Thyroid gland (tissue), 4 donors: Measurements from ENCODE around the gene FAM120B. TPM values are rescaled to one million over a fixed set of nuclear protein-coding genes. Genes with fewer than 3 reads are reported as not detected.

Experiments used
- DNase-seq, 2 donors: peaks; one replicate each; pipeline ENCODE4 v3.0.0-alpha.2; 2019
- H3K27ac ChIP-seq, 3 donors: fragments of 200-600 bp; sonication (generic); 1 replicate in 2 of 3; 2 replicates in 1 of 3; pipeline ENCODE4 v1.5.1; 2016 to 2019; ENCODE audit warnings: mild to moderate bottlenecking in 1 of 3, moderate library complexity in 1 of 3
- H3K27me3 ChIP-seq: fragments of 200-600 bp; sonication (generic); one replicate; pipeline ENCODE4 v1.5.1; 2019
- H3K36me3 ChIP-seq, 2 donors: fragments of 200-600 bp; sonication (generic); one replicate each; pipeline ENCODE4 v1.5.1; 2016 to 2019
- H3K4me1 ChIP-seq, 2 donors: fragments of 200-600 bp; sonication (generic); one replicate each; pipeline ENCODE4 v1.5.1; 2017 to 2019
- H3K4me3 ChIP-seq, 3 donors: fragments of 200-600 bp; sonication (generic); replicated peaks in 1 of 3; 1 replicate in 2 of 3; 2 replicates in 1 of 3; pipeline ENCODE4 v1.5.1; 2016; ENCODE audit warnings: mild to moderate bottlenecking in 1 of 3
- H3K9me3 ChIP-seq: fragments of 200-600 bp; sonication (generic); one replicate; pipeline ENCODE4 v1.5.1; 2017
- POLR2A ChIP-seq, 2 donors: fragments of 450-650 bp; IDR thresholded peaks; one replicate each; pipeline ENCODE4 v1.6.1; 2017; ENCODE audit warnings: antibody characterized with exemption in 2 of 2, mild to moderate bottlenecking in 2 of 2, moderate library complexity in 1 of 2
- WGBS, 2 donors: methylation state at CpG; one replicate each; pipeline ENCODE4 v1.1.5; 2017; 5-methylcytosine and 5-hydroxymethylcytosine counted together
- intact Hi-C: fragments of 100-400 bp; cut with DNase I; formaldehyde crosslinking; loops from one replicate; pipeline ENCODE4 v1.15.1; 2023
- total RNA-seq, 4 donors: library from RNA; depleted of rRNA; stranded (reverse); fragments of >200 nt; gene quantifications; one replicate each; pipeline ENCODE4 v1.2.3, GENCODE V29; 2016
- TF ChIP-seq, protein P1 (sequence below), 6 experiments: fragments of 200-600 bp in 3 of 6; fragments of 450-650 bp in 3 of 6; sonication (generic) in 3 of 6; IDR thresholded peaks; one replicate each; pipeline ENCODE4 v1.5.1; 2016 to 2019; ENCODE audit warnings: antibody characterized with exemption in 6 of 6, mild to moderate bottlenecking in 2 of 6, inconsistent platforms in 1 of 6, moderate library complexity in 1 of 6

Gene FAM120B
- total RNA-seq, 4 donors from 2014 or later, result 26.9 to 38.4 (median 27.7) TPM

- Histone ChIP-seq H3K9me3 (no peaks in the 10 kb centered on the region), H3K27ac (no peak overlapping the region), H3K4me1 (peaks cover 0 to 19% of the 10 kb centered on the region in 2 donors), H3K36me3 (no peaks in the 10 kb centered on the region), H3K27me3 (no peaks in the 10 kb centered on the region), H3K4me3 (no peak overlapping the region)
- intact Hi-C loops, result no loop called here
- WGBS, 2 donors, result 91 to 92% methylated on average over 12 of the region's 12 CpGs
- TF ChIP-seq, protein P1, sequence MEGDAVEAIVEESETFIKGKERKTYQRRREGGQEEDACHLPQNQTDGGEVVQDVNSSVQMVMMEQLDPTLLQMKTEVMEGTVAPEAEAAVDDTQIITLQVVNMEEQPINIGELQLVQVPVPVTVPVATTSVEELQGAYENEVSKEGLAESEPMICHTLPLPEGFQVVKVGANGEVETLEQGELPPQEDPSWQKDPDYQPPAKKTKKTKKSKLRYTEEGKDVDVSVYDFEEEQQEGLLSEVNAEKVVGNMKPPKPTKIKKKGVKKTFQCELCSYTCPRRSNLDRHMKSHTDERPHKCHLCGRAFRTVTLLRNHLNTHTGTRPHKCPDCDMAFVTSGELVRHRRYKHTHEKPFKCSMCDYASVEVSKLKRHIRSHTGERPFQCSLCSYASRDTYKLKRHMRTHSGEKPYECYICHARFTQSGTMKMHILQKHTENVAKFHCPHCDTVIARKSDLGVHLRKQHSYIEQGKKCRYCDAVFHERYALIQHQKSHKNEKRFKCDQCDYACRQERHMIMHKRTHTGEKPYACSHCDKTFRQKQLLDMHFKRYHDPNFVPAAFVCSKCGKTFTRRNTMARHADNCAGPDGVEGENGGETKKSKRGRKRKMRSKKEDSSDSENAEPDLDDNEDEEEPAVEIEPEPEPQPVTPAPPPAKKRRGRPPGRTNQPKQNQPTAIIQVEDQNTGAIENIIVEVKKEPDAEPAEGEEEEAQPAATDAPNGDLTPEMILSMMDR (IDR thresholded peaks at IDR 0.05), result no peak
- TF ChIP-seq POLR2A (IDR thresholded peaks at IDR 0.05), result no peak
- no peak for DNase-seq
Observed at GRCh38 chr6:170448317-170448716, 141.8 kb downstream of the FAM120B start.

DNA sequence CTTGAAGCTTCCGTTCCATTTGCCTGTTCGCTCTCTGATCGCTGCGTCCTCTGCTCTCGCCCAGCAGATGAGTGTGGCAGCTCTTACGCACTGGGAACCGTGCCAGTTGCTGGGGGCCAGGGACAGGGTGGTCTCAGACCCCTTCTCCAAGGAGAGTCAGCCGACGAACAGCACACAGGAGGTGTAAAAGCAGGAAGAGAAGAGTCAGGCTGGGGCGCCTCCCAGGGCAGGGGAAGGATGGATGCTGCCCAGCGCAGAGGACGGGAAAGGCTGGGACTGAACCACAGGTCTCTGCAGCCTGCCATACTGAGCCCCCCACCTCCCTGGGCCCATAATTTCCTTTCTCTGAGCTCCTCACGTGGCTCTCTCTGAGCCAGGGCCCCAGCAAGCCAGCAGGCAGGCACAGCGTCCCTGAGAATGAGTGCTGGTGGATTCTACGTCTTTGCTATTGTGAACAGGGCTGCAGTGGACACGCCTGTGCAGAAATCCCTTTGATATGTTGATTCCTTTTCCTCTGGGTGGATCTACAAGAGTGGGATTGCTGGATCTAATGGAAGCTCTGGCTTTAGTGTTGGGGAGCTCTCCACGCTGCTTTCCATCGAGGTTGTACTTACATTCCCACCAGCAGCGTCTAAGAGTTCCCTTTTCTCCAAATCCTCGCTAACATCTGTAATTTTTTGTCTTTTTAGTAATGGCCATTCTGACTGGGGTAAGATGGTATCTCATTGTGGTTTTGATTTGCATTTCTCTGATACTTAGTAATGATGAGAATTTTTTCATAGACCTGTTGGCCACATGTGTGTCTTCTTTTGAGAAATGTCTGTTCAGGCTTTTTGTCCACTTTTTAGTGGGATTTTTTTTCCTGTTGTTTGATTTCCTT, 142.4 kb downstream of the FAM120B start:
- no peak for TF ChIP-seq POLR2A (IDR thresholded peaks at IDR 0.05)
- TF ChIP-seq, protein P1 (IDR thresholded peaks at IDR 0.05), result no peak
- 86 to 88% methylated on average over 20 of the region's 20 CpGs for WGBS, 2 donors

DNA sequence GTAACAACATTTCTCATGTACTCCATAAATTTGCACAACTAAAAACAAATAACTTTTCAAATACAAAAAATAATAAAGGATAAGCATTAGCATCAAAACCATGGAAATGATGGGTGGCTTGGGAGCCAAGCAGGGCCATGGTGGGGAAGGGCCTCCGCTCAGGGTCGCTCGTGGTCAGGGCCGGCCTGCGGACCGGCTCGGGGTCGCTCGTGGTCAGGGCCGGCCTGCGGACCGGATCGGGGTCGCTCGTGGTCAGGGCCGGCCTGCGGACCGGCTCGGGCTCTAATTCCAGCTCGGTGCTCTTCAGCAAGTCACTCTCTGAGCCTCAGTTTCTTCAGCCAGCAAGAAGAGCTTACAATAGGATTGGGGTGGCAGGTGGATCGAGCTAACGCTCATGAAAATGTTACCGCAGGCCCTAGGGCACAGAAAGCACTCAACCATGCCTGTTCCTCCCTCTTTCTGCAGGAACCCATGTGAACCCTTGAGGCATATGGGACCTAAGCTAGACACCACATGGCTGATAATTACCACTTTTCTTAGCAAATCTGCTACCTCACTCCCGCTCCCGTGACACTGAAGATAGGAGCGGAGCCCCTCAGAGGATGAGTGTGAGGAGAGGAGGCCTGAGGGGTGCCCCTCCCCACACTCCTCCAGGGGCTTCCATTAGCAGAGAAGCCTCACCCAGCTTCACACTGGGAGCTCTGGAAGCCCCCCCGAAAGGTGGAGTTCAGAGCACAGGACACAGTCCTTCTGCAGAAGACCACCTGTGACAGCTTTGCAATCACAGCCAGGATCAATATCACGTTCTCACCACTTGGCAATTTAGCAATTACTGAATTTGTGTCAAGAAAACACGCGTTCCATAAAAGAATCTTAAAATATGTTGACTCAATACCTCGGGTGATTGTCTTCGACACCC, 143.5 kb downstream of the FAM120B start:
- DNase-seq, result no peak
- intact Hi-C loops, result no loop called here
- H3K4me1 ChIP-seq, result peaks cover 0 to 18% of the 10 kb centered on the region in 2 donors
- no peaks in the 10 kb centered on the region for H3K27me3 ChIP-seq
- H3K4me3 ChIP-seq, result no peak overlapping the region
- 95% methylated on average over 28 to 32 of the region's 32 CpGs for WGBS, 2 donors
- TF ChIP-seq POLR2A (IDR thresholded peaks at IDR 0.05), result no peak
- TF ChIP-seq, protein P1 (IDR thresholded peaks at IDR 0.05), result no peak
- H3K36me3 ChIP-seq, result no peaks in the 10 kb centered on the region
- no peak overlapping the region for H3K27ac ChIP-seq
- no peaks in the 10 kb centered on the region for H3K9me3 ChIP-seq

More for the DNA sequence above, 142.4 kb downstream of the FAM120B start:
- Histone ChIP-seq H3K4me3 (no peak overlapping the region), H3K4me1 (peaks cover 0 to 22% of the 10 kb centered on the region in 2 donors), H3K27ac (no peak overlapping the region), H3K9me3 (no peaks in the 10 kb centered on the region), H3K36me3 (no peaks in the 10 kb centered on the region), H3K27me3 (no peaks in the 10 kb centered on the region)
- intact Hi-C loops, result no loop called here
- DNase-seq, result no peak

DNA sequence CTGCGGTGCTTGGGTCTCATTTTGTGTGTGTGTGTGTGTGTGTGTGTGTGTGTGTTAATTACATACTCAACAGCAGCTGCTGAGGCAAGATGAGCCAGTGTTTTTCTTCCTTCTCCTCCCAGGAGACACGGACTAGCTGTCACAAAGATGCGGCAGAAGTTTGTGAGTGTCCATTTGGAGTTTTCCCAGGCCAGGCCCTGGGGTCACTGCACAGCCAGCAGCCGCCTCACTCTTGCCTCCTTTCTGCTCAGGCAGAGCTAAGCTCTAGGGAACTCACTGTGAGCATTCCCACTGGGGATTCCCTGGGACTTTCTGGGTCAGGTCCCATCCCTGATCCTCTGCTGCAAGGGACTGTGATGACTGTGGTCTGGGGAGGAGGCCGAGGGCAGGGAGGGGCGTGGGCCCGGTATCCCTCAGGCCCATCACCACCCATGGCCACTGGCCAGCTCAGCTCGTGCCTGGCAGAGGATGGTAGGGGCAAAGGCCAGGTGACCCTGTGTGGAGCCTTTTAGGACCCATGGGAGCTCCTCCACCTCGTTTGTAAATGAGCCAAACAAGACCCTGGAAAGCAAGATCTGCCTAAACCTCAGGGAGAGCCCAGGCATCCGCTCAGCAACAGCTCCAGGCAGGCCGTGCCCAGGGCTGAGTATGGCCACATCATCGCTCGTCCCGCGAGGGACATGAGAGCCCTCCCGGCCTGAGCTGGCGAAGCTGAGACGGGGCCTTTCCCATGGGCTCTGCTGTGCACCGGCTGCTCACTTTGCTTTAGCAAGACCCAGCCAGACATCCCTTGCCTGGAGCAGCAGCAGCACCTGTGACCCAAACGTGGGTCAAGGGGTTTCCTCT, 144.6 kb downstream of the FAM120B start:
- intact Hi-C loops, result no loop called here
- 65 to 90% methylated on average over 8 to 12 of the region's 20 CpGs for WGBS, 2 donors
- Histone ChIP-seq H3K36me3 (no peaks in the 10 kb centered on the region), H3K27me3 (no peaks in the 10 kb centered on the region), H3K27ac (no peak overlapping the region), H3K4me3 (no peak overlapping the region), H3K4me1 (peaks cover 0 to 24% of the 10 kb centered on the region in 2 donors), H3K9me3 (no peaks in the 10 kb centered on the region)
- TF ChIP-seq, protein P1 (IDR thresholded peaks at IDR 0.05), result no peak
- TF ChIP-seq POLR2A (IDR thresholded peaks at IDR 0.05), result no peak
- no peak for DNase-seq
